Panc1 (cell line): ENCODE measurements around the gene MYRIP. TPM values are rescaled to one million over a fixed set of nuclear protein-coding genes. Genes with fewer than 3 reads are reported as not detected.

ENCODE experiments used
- ATAC-seq: fragments of 200-7000 bp; cut with Tn5 transposase; 2 replicates; pipeline ENCODE4 v1.9.1; 2020; ENCODE audit warnings: mild to moderate bottlenecking, moderate library complexity
- BruUV-seq: library from RNA; stranded (reverse); fragments of 400-500 nt; replicated peaks from 2 replicates; lab custom pipeline; 2021; lab: Mats Ljungman, UMichigan
- CTCF ChIA-PET: fragments of 300-600 bp; sonication (Branson Sonifier 250); formaldehyde crosslinking; loops from one replicate; lab custom pipeline; 2022; ENCODE audit warnings: antibody characterized with exemption; lab: Charles Lee
- POLR2A ChIA-PET: fragments of 300-600 bp; sonication (Branson Sonifier 250); formaldehyde crosslinking; loops from one replicate; lab custom pipeline; 2022; ENCODE audit warnings: antibody characterized with exemption; lab: Charles Lee
- DNase-seq: peaks from one replicate; pipeline ENCODE4 v3.0.0-alpha.2; 2010; ENCODE audit warnings: low read depth, low spot score
- H3K27ac ChIP-seq: 2 replicates; pipeline ENCODE4 v1.5.1; 2011; ENCODE audit warnings: mild to moderate bottlenecking, low read length, inconsistent platforms
- H3K27me3 ChIP-seq: fragments of 200-500 bp; sonication (Bioruptor generic); 2 replicates; pipeline ENCODE4 v1.6.0; 2014; ENCODE audit warnings: low read length, inconsistent platforms; ENCODE audit not compliant: control insufficient read depth, insufficient read depth
- H3K36me3 ChIP-seq: fragments of 200-500 bp; sonication (Bioruptor generic); 2 replicates; pipeline ENCODE4 v1.5.1; 2014; ENCODE audit warnings: inconsistent platforms, mild to moderate bottlenecking, low read length, moderate library complexity; ENCODE audit not compliant: control insufficient read depth, insufficient read depth
- H3K4me1 ChIP-seq: 2 replicates; pipeline ENCODE4 v1.5.1; 2011; ENCODE audit warnings: inconsistent platforms, mild to moderate bottlenecking, low read length, moderate library complexity; ENCODE audit not compliant: control insufficient read depth, insufficient read depth
- H3K4me3 ChIP-seq, 2 experiments: 2 replicates each; pipeline ENCODE4 v1.5.1; 2011 to 2012; ENCODE audit warnings: low read depth in 2 of 2, low read length in 2 of 2, mild to moderate bottlenecking in 2 of 2, inconsistent platforms in 1 of 2, moderate library complexity in 1 of 2
- H3K9me3 ChIP-seq: fragments of 200-500 bp; sonication (Bioruptor generic); 2 replicates; pipeline ENCODE4 v1.5.1; 2014; ENCODE audit warnings: low read depth, mild to moderate bottlenecking, inconsistent platforms, low read length, moderate library complexity; ENCODE audit not compliant: control insufficient read depth, insufficient read depth
- POLR2AphosphoS5 ChIP-seq: IDR thresholded peaks from 2 replicates; pipeline ENCODE4 v1.6.1; 2012; ENCODE audit warnings: mild to moderate bottlenecking, low read depth, low read length, moderate library complexity
- SIN3A ChIP-seq: IDR thresholded peaks from 2 replicates; pipeline ENCODE4 v1.6.1; 2012; ENCODE audit warnings: low read depth, mild to moderate bottlenecking, low read length, moderate library complexity, borderline replicate concordance; ENCODE audit not compliant: insufficient read depth
- TCF7L2 ChIP-seq: IDR thresholded peaks from 2 replicates; pipeline ENCODE4 v1.6.1; 2011; ENCODE audit warnings: mild to moderate bottlenecking, low read depth, low read length, inconsistent platforms
- in situ Hi-C: cut with HindIII; loops from 2 replicates; pipeline ENCODE4 v1.10.0; 2016; ENCODE audit warnings: low sequenced_read_pairs, low pct_unique_long_range_greater_than_20kb
- intact Hi-C: fragments of 100-400 bp; cut with micrococcal nuclease; formaldehyde crosslinking; loops from one replicate; pipeline ENCODE4 v1.10.0; 2022; ENCODE audit not compliant: unreplicated experiment
- total RNA-seq: library from RNA; stranded (reverse); gene quantifications from one replicate; pipeline ENCODE4 v1.2.1, GENCODE V29; 2021; ENCODE audit not compliant: unreplicated experiment
- TF ChIP-seq, protein P1 (sequence below), 2 experiments: IDR thresholded peaks; 2 replicates each; pipeline ENCODE4 v1.6.1; 2011 to 2012; ENCODE audit warnings: low read depth in 2 of 2, control low read depth in 1 of 2, low read length in 1 of 2, mild to moderate bottlenecking in 1 of 2, moderate library complexity in 1 of 2; ENCODE audit not compliant: insufficient read depth in 1 of 2
- TF ChIP-seq, protein P2 (sequence below): fragments of 450-650 bp; IDR thresholded peaks from 2 replicates; pipeline ENCODE4 v1.5.1; 2017; ENCODE audit warnings: mild to moderate bottlenecking

MYRIP gene
- total RNA-seq, 1 experiment from 2014 or later = 0.59 TPM

DNA sequence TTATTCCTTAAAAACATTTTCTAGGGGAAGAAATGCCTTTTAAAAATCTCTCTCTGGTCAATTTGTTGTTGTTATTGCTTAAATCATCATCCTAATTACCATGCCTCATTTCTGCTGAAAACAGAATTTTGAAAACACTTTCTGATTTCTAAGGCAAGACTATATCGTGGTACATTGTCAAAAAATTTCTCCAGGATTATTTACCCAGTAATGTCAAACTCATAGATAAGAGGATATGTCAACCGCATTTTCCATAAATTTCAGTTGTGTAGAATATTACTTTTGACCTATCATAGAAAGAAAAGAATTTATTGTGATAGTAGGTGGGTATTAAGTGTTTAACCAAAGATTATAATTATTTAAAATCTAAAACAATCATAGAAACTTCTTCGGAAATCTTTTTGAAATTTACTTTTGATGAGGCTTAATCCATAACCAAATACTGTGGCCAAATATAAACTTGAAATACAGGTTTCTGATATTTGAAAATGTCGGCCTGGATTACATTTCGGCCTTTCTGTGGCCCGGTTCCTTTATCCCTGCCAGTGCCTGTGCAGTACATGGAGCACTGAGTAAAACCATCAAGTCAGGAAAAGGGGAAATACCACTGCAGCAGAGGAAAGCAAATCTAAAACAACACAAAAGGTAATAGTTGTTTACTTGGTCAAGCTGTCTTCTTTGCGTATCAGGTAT lies 173.4 kb downstream of the MYRIP start:
- intact Hi-C loops (no loop called here), in situ Hi-C loops (no loop called here)
- Histone ChIP-seq H3K36me3 (no peaks in the 10 kb centered on the region), H3K4me3 (no peak overlapping the region), H3K27ac (no peak overlapping the region), H3K4me1 (no peaks in the 10 kb centered on the region), H3K27me3 (no peaks in the 10 kb centered on the region), H3K9me3 (no peaks in the 10 kb centered on the region)
- POLR2A ChIA-PET = no interaction called here
- TF ChIP-seq SIN3A (no peak), POLR2AphosphoS5 (no peak), TCF7L2 (no peak)
- TF ChIP-seq, protein P1, sequence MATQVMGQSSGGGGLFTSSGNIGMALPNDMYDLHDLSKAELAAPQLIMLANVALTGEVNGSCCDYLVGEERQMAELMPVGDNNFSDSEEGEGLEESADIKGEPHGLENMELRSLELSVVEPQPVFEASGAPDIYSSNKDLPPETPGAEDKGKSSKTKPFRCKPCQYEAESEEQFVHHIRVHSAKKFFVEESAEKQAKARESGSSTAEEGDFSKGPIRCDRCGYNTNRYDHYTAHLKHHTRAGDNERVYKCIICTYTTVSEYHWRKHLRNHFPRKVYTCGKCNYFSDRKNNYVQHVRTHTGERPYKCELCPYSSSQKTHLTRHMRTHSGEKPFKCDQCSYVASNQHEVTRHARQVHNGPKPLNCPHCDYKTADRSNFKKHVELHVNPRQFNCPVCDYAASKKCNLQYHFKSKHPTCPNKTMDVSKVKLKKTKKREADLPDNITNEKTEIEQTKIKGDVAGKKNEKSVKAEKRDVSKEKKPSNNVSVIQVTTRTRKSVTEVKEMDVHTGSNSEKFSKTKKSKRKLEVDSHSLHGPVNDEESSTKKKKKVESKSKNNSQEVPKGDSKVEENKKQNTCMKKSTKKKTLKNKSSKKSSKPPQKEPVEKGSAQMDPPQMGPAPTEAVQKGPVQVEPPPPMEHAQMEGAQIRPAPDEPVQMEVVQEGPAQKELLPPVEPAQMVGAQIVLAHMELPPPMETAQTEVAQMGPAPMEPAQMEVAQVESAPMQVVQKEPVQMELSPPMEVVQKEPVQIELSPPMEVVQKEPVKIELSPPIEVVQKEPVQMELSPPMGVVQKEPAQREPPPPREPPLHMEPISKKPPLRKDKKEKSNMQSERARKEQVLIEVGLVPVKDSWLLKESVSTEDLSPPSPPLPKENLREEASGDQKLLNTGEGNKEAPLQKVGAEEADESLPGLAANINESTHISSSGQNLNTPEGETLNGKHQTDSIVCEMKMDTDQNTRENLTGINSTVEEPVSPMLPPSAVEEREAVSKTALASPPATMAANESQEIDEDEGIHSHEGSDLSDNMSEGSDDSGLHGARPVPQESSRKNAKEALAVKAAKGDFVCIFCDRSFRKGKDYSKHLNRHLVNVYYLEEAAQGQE (IDR thresholded peaks at IDR 0.05; ENCODE audit: insufficient read depth in 1 of 2, low read depth in 2 of 2, low read length in 1 of 2) = no peak
- TF ChIP-seq, protein P2, sequence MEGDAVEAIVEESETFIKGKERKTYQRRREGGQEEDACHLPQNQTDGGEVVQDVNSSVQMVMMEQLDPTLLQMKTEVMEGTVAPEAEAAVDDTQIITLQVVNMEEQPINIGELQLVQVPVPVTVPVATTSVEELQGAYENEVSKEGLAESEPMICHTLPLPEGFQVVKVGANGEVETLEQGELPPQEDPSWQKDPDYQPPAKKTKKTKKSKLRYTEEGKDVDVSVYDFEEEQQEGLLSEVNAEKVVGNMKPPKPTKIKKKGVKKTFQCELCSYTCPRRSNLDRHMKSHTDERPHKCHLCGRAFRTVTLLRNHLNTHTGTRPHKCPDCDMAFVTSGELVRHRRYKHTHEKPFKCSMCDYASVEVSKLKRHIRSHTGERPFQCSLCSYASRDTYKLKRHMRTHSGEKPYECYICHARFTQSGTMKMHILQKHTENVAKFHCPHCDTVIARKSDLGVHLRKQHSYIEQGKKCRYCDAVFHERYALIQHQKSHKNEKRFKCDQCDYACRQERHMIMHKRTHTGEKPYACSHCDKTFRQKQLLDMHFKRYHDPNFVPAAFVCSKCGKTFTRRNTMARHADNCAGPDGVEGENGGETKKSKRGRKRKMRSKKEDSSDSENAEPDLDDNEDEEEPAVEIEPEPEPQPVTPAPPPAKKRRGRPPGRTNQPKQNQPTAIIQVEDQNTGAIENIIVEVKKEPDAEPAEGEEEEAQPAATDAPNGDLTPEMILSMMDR = no peak
- BruUV-seq = no TSS peak
- ATAC-seq (no peak), DNase-seq (no peak)
- CTCF ChIA-PET = no interaction called here

DNA sequence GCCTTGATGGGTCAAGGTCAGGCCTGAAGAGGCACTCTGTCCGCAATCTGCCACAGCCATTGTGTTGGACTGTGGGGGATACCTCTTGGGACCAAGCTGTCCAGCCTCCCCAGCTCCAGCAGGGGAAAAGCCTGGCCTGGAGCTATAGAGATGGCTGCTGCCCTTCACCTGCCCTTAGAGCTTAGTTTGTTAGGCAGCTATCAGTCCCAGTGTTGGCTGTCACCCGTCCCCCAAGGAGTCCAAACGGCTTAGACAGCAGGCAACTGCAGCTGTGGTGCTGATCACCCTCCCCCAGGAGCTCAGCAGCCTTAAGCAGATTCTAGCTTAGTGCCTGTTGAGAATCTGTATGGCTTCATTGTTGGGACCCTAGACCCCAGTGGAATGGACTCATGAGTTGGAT lies 180.3 kb downstream of the MYRIP start:
- H3K9me3 ChIP-seq = no peaks in the 10 kb centered on the region
- H3K36me3 ChIP-seq = no peaks in the 10 kb centered on the region
- ATAC-seq (no peak), DNase-seq (no peak)
- no peaks in the 10 kb centered on the region for H3K27me3 ChIP-seq
- in situ Hi-C loops = no loop called here
- no peaks in the 10 kb centered on the region for H3K4me1 ChIP-seq
- TF ChIP-seq SIN3A (no peak), POLR2AphosphoS5 (no peak), TCF7L2 (no peak)
- TF ChIP-seq, protein P1 (IDR thresholded peaks at IDR 0.05; ENCODE audit: insufficient read depth in 1 of 2, low read depth in 2 of 2, low read length in 1 of 2) = no peak
- TF ChIP-seq, protein P2 = no peak
- intact Hi-C loops = no loop called here
- POLR2A ChIA-PET = no interaction called here
- no peak overlapping the region for H3K4me3 ChIP-seq
- BruUV-seq = no TSS peak
- CTCF ChIA-PET = interaction anchor here (0.6 kb wide), 1 partner anchor 13 kb away, joined by 3 read pairs; no protein-coding TSS in a partner anchor
- H3K27ac ChIP-seq = no peak overlapping the region
